ENCODE results near the gene R3HDM1.
"Not testable (repeated sequence)": the region's sequence is repeated elsewhere in the genome, so short reads cannot be mapped to it uniquely, and the experiment has no call there.

The R3HDM1 gene

DNA sequence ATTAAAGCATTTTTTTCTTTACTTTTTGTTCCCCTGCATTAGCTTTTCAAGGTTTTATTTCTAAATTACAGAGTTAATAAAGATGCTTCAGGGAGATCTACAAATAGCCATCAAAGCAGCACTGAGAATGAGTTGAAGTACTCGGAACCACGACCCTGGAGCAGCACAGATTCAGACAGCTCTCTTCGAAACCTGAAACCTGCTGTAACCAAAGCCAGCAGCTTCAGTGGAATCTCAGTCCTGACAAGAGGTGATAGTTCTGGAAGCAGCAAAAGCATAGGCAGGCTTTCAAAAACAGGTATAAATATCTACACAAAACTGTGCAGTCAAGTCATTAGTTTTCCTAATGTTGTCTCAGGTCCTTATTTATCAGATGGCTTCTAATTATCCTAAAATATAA is 107.5 kb downstream of the R3HDM1 start:
- H3K36me3 ChIP-seq (ENCODE audit: insufficient read depth, low read length) = no peaks in the 10 kb centered on the region
- H3K4me3 ChIP-seq (ENCODE audit: low read depth, low read length) = no peak overlapping the region
- H3K4me1 ChIP-seq (ENCODE audit: control insufficient read depth, insufficient read depth, low read length, unreplicated experiment) = no peaks in the 10 kb centered on the region
- H3K79me2 ChIP-seq (ENCODE audit: control insufficient read depth, insufficient read depth, low read length, unreplicated experiment) = no peaks in the 10 kb centered on the region
- H2AFZ ChIP-seq (ENCODE audit: low read length, unreplicated experiment) = no peak overlapping the region
- no peak overlapping the region for H3K27ac ChIP-seq (ENCODE audit: low read depth, low read length)
- no peaks in the 10 kb centered on the region for H3K27me3 ChIP-seq (ENCODE audit: insufficient read depth, low read length)

DNA sequence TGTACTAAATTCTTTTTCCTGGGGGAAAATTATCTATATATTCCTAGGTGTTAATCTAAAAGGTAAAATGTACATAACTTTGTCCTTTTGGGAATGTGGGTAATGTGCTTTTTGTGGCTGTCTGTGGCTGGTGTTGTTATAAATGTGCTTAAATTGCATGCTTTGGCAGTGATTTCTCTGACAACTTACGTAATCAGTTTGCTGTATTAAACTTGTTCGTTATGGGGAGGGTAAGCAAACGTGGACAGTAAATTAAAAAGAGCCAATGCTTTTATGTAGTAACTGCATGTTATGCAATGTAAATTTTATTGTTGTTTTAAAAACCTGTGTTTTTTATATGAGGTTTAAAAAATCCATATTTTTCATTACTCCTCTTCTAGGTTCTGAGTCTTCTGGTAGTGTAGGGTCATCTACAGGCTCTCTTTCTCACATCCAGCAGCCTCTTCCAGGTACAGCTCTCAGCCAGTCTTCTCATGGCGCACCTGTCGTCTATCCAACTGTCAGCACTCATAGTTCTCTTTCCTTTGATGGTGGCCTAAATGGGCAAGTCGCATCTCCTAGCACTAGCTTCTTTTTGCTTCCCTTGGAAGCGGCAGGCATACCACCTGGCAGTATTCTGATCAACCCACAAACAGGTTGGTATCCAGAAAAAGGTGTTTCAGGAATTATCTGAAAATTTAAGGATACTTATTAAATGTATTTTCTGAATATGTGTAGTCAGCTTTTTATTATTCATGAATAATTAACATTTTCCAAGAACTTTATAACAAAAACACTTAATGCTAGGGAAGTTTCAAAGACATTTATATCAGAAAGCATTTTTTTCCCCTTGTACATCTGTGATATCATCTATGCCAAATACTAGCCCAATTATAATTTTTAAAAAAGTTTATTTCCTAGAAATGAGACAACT is 110.1 kb downstream of the R3HDM1 start:
- Histone ChIP-seq H3K4me1 (ENCODE audit: control insufficient read depth, insufficient read depth, low read length, unreplicated experiment) (no peaks in the 10 kb centered on the region), H3K36me3 (ENCODE audit: insufficient read depth, low read length) (no peaks in the 10 kb centered on the region)

DNA sequence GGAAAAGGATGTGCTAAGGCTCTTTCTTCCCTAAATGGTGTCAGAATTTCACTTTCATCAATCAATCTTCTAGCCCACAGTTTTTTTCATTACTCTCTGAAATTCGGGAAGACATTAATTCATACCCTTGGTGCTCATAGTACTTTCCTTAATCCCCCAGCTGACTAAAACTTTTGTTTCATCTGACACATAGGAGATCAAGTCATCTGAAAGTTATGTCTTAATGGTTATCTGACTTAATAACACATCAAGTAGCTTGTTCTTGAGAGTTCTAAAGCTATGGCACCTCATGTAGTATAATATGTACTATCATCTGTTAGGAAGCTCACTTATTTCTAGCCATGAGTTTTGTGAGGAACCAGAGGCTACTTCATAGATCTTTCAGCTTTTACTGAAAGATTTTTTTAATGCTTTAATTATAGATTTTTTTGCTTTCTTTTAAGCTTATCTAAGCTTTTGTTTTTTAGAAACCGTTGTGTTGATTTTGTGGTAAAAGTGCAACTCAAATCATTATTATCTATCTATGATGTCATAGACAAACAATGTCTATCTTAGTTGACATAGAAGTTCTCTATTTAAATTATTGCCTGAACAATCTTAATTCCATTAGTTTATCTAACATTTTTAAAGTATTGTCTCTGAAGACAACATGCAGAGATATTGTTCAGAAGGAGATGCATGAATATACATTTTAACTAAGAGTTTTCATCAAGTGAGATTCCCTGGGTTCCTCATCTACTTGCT is 116.7 kb downstream of the R3HDM1 start:
- Histone ChIP-seq H3K36me3 (ENCODE audit: insufficient read depth, low read length) (peaks cover 9% of the 10 kb centered on the region; the same call in 1 of the 2 replicates), H3K27ac (ENCODE audit: low read depth, low read length) (no peak overlapping the region), H3K27me3 (ENCODE audit: insufficient read depth, low read length) (no peaks in the 10 kb centered on the region), H3K4me1 (ENCODE audit: control insufficient read depth, insufficient read depth, low read length, unreplicated experiment) (no peaks in the 10 kb centered on the region), H2AFZ (ENCODE audit: low read length, unreplicated experiment) (no peak overlapping the region), H3K79me2 (ENCODE audit: control insufficient read depth, insufficient read depth, low read length, unreplicated experiment) (no peaks in the 10 kb centered on the region), H3K4me3 (ENCODE audit: low read depth, low read length) (no peak overlapping the region)

More for the DNA sequence above, 110.1 kb downstream of the R3HDM1 start:
- Histone ChIP-seq H3K79me2 (ENCODE audit: control insufficient read depth, insufficient read depth, low read length, unreplicated experiment) (no peaks in the 10 kb centered on the region), H2AFZ (ENCODE audit: low read length, unreplicated experiment) (no peak overlapping the region), H3K27ac (ENCODE audit: low read depth, low read length) (no peak overlapping the region), H3K4me3 (ENCODE audit: low read depth, low read length) (no peak overlapping the region), H3K27me3 (ENCODE audit: insufficient read depth, low read length) (no peaks in the 10 kb centered on the region)

DNA sequence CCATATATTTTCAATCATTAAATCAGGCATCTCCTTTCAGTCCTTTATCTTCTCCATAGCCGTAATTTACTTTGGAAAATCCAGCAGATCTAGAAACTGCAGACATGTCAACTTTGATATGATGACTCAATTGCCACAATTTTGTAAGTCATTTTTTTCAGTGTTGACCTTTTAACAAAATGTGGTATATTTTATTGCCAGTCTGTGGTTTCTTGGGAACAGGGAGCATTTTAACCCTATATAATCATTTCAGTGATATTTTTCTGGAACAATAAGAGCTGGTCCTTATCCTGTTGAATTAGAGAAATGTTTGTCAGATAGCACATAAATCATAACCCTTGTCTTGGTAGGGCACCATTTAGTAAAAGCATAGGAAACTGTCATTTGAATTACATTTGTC is 119.4 kb downstream of the R3HDM1 start:
- Histone ChIP-seq H2AFZ (ENCODE audit: low read length, unreplicated experiment) (no peak overlapping the region), H3K4me3 (ENCODE audit: low read depth, low read length) (no peak overlapping the region), H3K79me2 (ENCODE audit: control insufficient read depth, insufficient read depth, low read length, unreplicated experiment) (no peaks in the 10 kb centered on the region), H3K27ac (ENCODE audit: low read depth, low read length) (no peak overlapping the region), H3K27me3 (ENCODE audit: insufficient read depth, low read length) (no peaks in the 10 kb centered on the region), H3K36me3 (ENCODE audit: insufficient read depth, low read length) (peaks cover 9% of the 10 kb centered on the region; the same call in 1 of the 2 replicates), H3K4me1 (ENCODE audit: control insufficient read depth, insufficient read depth, low read length, unreplicated experiment) (no peaks in the 10 kb centered on the region)

DNA sequence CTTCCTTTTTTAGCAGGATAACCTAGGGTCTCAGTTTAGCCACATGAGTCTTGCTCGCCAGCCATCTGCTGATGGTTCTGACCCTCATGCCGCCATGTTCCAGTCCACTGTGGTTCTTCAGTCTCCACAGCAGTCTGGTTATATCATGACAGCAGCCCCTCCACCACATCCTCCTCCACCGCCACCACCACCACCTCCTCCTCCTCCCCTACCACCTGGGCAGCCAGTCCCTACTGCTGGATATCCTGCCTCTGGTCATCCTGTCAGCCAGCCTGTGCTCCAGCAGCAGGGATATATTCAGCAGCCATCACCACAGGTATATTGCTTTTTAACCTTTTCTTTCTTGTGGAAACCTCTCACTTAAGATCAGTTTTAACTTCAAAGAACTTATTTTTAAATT is 120.4 kb downstream of the R3HDM1 start:
- H2AFZ ChIP-seq (ENCODE audit: low read length, unreplicated experiment) = no peak overlapping the region
- no peaks in the 10 kb centered on the region for H3K79me2 ChIP-seq (ENCODE audit: control insufficient read depth, insufficient read depth, low read length, unreplicated experiment)
- H3K36me3 ChIP-seq (ENCODE audit: insufficient read depth, low read length) = peaks cover 9% of the 10 kb centered on the region; the same call in 1 of the 2 replicates
- H3K4me1 ChIP-seq (ENCODE audit: control insufficient read depth, insufficient read depth, low read length, unreplicated experiment) = no peaks in the 10 kb centered on the region
- H3K27me3 ChIP-seq (ENCODE audit: insufficient read depth, low read length) = no peaks in the 10 kb centered on the region
- H3K4me3 ChIP-seq (ENCODE audit: low read depth, low read length) = no peak overlapping the region
- no peak overlapping the region for H3K27ac ChIP-seq (ENCODE audit: low read depth, low read length)

DNA sequence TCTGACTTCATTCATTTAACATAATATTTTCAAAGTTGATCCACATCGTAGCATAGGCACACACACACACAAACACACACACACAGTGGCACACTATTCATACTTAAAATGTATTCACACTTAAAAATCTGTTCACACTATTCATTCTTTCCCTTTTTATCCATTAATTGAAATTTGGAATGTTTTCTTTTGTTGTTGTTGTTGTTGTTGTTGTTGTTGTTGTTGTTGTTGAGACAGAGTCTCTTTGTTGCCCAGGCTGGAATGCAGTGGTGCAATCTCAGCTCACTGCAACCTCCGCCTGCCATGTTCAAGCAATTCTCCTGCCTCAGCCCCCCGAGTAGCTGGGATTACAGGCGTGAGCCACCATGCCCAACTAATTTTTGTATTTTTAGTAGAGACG is 123.0 kb downstream of the R3HDM1 start:
- not testable (repeated sequence) for H3K79me2 ChIP-seq (ENCODE audit: control insufficient read depth, insufficient read depth, low read length, unreplicated experiment); H2AFZ ChIP-seq (ENCODE audit: low read length, unreplicated experiment); H3K4me1 ChIP-seq (ENCODE audit: control insufficient read depth, insufficient read depth, low read length, unreplicated experiment); H3K4me3 ChIP-seq (ENCODE audit: low read depth, low read length); H3K27me3 ChIP-seq (ENCODE audit: insufficient read depth, low read length); H3K36me3 ChIP-seq (ENCODE audit: insufficient read depth, low read length); H3K27ac ChIP-seq (ENCODE audit: low read depth, low read length)

DNA sequence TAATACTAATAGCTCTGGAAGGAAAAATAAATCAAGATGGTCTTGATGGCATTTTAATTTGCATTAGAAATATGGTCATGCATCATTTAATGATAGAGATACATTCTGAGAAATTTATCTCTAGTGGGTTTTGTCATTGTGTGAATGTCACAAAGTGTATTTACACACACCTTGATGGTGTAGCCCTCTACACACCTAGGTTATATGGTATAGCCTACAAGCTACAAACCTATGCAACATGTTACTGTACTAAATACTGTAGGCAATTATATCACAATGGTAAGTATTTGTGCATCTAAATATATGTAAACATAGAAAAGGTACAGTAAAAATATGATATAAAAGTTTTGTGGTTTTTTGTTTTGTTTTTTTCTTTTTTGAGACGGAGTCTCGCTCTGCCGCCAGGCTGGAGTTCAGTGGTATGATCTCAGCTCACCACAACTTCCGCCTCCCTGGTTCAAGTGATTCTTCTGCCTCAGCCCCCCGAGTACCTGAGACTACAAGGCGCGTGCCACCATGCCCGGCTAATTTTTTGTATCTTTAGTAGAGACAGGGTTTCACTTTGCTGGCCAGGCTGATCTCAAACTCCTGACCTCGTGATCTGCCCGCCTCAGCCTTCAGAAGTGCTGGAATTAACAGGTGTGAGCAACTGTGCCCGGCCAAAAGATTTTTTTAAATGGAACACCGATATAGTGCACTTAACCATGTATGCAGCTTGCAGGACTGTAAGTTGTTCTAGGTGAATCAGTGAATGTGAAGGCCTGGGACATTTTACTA is 126.7 kb downstream of the R3HDM1 start:
- H3K79me2 ChIP-seq (ENCODE audit: control insufficient read depth, insufficient read depth, low read length, unreplicated experiment) = no peaks in the 10 kb centered on the region
- no peaks in the 10 kb centered on the region for H3K27me3 ChIP-seq (ENCODE audit: insufficient read depth, low read length)
- no peaks in the 10 kb centered on the region for H3K4me1 ChIP-seq (ENCODE audit: control insufficient read depth, insufficient read depth, low read length, unreplicated experiment)
- no peak overlapping the region for H2AFZ ChIP-seq (ENCODE audit: low read length, unreplicated experiment)
- H3K4me3 ChIP-seq (ENCODE audit: low read depth, low read length) = no peak overlapping the region
- peaks cover 5% of the 10 kb centered on the region; the same call in 1 of the 2 replicates for H3K36me3 ChIP-seq (ENCODE audit: insufficient read depth, low read length)
- no peak overlapping the region for H3K27ac ChIP-seq (ENCODE audit: low read depth, low read length)

DNA sequence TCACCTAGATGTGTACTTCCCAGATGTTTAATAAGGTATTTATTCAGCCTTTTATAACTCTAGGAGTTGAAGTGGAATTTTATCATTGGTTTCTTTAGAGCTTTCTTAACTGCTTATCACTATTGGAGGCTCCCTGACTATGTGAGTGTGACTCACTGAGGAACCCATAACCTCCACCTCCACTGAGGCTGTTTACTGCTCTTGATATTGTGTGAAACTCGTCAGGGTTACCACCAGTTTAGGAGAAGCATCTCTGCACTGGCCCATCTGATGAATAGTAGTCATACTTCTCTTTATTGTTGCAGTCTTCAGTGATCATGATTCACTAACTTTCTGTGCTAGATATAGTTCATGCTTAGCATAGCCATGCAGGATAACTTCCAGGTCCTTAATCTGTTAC is 130.8 kb downstream of the R3HDM1 start:
- Histone ChIP-seq H3K27me3 (ENCODE audit: insufficient read depth, low read length) (no peaks in the 10 kb centered on the region), H3K36me3 (ENCODE audit: insufficient read depth, low read length) (peaks cover 5% of the 10 kb centered on the region; the same call in 1 of the 2 replicates), H3K4me1 (ENCODE audit: control insufficient read depth, insufficient read depth, low read length, unreplicated experiment) (peaks cover 9% of the 10 kb centered on the region), H2AFZ (ENCODE audit: low read length, unreplicated experiment) (no peak overlapping the region), H3K79me2 (ENCODE audit: control insufficient read depth, insufficient read depth, low read length, unreplicated experiment) (no peaks in the 10 kb centered on the region), H3K27ac (ENCODE audit: low read depth, low read length) (no peak overlapping the region), H3K4me3 (ENCODE audit: low read depth, low read length) (no peak overlapping the region)

DNA sequence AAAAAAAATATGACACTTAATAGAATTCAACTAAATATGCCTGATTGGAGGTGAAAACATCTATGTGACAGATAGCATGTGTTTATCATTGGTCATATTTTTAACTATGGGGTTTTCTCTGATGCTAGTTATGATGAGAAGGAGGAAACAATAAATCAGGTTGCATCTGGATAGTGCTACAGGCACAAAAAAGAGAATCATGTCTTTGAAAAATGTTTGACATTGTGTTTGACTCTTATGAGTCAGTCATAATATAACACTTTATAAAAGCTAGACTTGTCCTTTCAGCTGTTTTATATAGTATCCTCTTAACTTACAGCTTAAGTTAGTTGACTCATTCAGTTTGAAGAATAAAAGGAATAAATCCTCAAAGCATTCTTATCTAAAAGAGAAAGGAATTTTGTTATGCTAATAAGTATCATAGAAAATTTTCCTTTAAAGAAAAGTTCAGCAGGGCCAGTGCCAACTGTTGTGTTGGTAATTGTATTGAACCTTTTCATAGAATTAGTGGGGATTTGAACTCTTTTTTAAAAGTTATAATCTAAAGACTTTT is 131.9 kb downstream of the R3HDM1 start:
- Histone ChIP-seq H3K27ac (ENCODE audit: low read depth, low read length) (no peak overlapping the region), H3K27me3 (ENCODE audit: insufficient read depth, low read length) (no peaks in the 10 kb centered on the region), H2AFZ (ENCODE audit: low read length, unreplicated experiment) (no peak overlapping the region), H3K36me3 (ENCODE audit: insufficient read depth, low read length) (peaks cover 5% of the 10 kb centered on the region; the same call in 1 of the 2 replicates), H3K79me2 (ENCODE audit: control insufficient read depth, insufficient read depth, low read length, unreplicated experiment) (no peaks in the 10 kb centered on the region), H3K4me1 (ENCODE audit: control insufficient read depth, insufficient read depth, low read length, unreplicated experiment) (peaks cover 9% of the 10 kb centered on the region), H3K4me3 (ENCODE audit: low read depth, low read length) (no peak overlapping the region)

DNA sequence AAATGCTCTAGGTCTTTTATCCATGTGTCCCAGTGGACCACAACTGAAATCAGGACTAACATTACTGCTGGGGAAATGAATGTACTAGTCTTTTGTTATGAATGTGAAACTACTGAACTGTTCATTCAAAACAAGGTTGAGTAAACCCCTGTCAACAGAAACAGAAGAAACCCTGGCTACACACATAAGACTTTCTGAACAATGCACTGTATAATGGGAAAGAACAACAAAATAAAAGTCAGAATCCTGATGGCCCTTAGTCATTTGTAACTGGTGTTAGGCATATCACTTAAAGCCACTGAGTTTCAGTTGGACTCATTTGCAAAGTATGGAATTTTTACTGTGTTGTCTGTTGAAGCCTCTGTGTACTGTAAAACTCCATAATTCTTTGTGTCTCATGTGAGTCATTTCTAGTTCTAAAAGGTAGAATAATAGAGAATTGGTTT is 133.4 kb downstream of the R3HDM1 start:
- Histone ChIP-seq H3K36me3 (ENCODE audit: insufficient read depth, low read length) (peaks cover 5% of the 10 kb centered on the region; the same call in 1 of the 2 replicates), H3K4me3 (ENCODE audit: low read depth, low read length) (no peak overlapping the region), H3K4me1 (ENCODE audit: control insufficient read depth, insufficient read depth, low read length, unreplicated experiment) (peaks cover 9% of the 10 kb centered on the region), H3K79me2 (ENCODE audit: control insufficient read depth, insufficient read depth, low read length, unreplicated experiment) (no peaks in the 10 kb centered on the region), H2AFZ (ENCODE audit: low read length, unreplicated experiment) (no peak overlapping the region), H3K27ac (ENCODE audit: low read depth, low read length) (peak overlapping the region; percentile 58), H3K27me3 (ENCODE audit: insufficient read depth, low read length) (no peaks in the 10 kb centered on the region)
